ENCODE results near the gene THOC5.
"Not testable (repeated sequence)": the region's sequence is repeated elsewhere in the genome, so short reads cannot be mapped to it uniquely, and the experiment has no call there.

Gene THOC5

DNA sequence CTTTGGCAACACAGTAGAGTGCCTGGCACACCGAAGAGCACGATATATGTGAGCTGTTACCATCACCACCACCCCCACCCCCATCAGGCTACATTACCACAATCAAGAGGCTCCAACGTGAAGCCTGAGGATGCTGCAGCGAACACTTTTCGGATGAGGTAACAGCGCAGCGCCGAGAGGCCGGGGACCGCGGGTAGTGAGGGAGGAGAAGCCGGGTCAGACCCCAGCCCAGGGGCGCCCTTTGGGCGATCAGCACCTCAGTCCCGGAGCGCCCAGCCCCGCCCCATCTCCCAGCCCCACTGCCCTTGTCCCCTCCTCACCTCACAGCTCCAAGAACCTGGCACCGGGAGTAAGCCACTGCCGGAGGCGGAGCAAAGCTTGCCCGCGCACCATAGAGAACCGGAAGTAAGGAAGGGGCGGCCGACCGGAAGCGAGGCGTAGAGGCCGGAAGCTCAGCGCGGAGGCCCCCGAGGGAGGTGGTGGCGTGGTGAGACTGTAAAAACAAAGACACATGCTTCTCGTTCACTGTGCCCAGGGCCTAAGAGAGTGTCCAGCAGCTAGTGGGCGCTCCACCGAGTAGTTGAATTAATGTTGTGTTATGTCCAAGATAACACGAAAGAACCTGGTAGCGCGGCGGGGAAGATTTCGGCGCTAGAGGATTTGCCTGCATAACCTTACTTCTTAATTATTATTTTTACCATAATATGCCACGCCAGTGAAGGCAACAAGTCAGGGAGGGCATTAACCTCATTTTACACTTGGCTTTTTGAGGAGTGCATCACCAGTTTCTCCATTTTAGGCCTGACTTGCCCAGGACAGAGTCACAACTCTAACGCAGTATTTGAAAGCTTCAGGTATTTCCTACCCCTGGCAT is at the start of gene THOC5:
TSS of gene THOC5 (minus strand) at position 407 of the 874 bp plus-strand sequence. CDS start 4,610 bp downstream, outside the sequence.
- Histone ChIP-seq H3K9ac (ENCODE audit: low read length in 2 of 2) (peak within 1 kb of the TSS; percentile 77 to 89), H3K4me1 (ENCODE audit: control insufficient read depth, insufficient read depth, low read length) (peaks cover 11% of the 10 kb centered on the region), H3K27me3 (ENCODE audit: control insufficient read depth in 1 of 2, insufficient read depth in 2 of 2, low read length in 2 of 2) (no peaks in the 10 kb centered on the region), H3K4me3 (ENCODE audit: low read length in 2 of 2) (peak within 1 kb of the TSS; percentile 88 to 94), H3K36me3 (ENCODE audit: control insufficient read depth in 2 of 2, insufficient read depth in 2 of 2, low read length in 2 of 2) (peaks cover 16 to 17% of the 10 kb centered on the region in 2 donors), H3K9me3 (ENCODE audit: control insufficient read depth in 2 of 2, low read length in 2 of 2) (no peaks in the 10 kb centered on the region), H3K27ac (ENCODE audit: low read length) (peak within 1 kb of the TSS; percentile 79)

DNA sequence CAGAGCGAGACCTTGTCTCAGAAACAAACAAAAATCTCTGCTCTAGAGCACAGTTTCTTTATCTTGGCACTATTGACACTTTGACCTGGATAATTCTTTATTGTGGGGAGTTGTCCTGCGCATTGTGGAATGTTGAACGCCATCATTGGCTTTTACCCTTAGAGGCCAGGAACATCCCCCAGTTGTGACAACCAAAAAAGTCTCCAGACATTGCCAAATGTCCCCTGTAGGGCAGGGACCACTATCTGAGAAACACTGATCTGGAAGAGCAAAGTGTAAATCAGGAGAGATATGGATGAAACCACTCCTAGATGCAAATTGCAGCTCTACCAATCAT is 45.1 kb upstream of the THOC5 start:
- Histone ChIP-seq H3K9me3 (ENCODE audit: control insufficient read depth in 2 of 2, low read length in 2 of 2) (no peaks in the 10 kb centered on the region), H3K4me3 (ENCODE audit: low read length in 2 of 2) (no peak overlapping the region), H3K27ac (ENCODE audit: low read length) (no peak overlapping the region), H3K27me3 (ENCODE audit: control insufficient read depth in 1 of 2, insufficient read depth in 2 of 2, low read length in 2 of 2) (no peaks in the 10 kb centered on the region), H3K4me1 (ENCODE audit: control insufficient read depth, insufficient read depth, low read length) (no peaks in the 10 kb centered on the region), H3K36me3 (ENCODE audit: control insufficient read depth in 2 of 2, insufficient read depth in 2 of 2, low read length in 2 of 2) (no peaks in the 10 kb centered on the region), H3K9ac (ENCODE audit: low read length in 2 of 2) (no peak overlapping the region)

DNA sequence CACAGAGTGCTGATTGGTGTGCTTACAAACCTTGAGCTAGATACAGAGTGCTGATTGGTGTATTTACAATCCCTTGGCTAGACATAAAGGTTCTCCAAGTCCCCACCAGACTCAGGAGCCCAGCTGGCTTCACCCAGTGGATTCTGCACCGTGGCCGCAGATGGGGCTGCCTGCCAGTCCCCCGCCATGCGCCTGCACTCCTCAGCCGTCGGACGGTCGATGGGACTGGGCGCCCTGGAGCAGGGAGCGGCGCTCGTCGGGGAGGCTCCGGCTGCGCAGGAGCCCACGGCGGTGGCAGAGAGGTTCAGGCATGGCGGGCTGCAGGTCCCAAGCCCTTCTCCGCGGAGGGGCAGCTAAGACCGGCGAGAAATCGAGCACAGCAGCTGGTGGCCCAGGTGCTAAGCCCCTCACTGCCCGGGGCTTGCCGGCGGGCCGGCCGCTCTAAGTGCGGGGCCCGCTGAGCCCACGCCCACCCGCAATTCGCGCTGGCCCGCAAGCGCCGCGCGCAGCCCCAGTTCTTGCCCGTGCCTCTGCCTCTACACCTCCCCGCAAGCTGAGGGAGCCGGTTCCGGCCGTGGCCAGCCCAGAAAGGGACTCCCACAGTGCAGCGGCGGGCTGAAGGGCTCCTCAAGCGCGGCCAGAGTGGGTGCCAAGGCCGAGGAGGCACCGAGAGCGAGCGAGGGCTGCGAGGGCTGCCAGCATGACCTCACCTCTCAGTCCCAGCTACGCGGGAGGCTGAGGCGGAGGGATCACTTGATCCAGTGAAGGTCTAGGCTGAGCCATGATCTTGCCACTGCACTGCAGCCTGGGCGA is 44.5 kb upstream of the THOC5 start:
- H3K27ac ChIP-seq (ENCODE audit: low read length); H3K9ac ChIP-seq (ENCODE audit: low read length in 2 of 2); H3K4me3 ChIP-seq (ENCODE audit: low read length in 2 of 2): not testable (repeated sequence)

DNA sequence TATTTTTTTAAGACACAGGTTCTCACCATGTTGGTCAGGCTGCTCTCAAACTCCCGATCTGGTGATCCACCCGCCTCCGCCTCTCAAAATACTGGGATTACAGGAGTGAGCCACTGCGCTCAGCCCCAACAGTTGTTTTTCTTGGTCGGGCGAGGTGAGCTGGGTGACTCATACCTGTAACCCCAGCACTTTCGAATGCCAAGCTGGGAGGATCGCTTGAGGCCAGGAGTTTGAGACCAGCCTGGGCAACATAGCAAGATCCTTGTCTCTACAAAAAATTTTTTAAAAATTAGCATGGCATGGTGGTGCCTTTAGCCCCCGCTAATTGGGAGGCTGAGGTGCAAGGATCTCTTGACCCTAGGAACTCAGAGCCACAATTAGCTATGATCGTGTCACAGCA is 42.9 kb upstream of the THOC5 start:
- Histone ChIP-seq H3K4me3 (ENCODE audit: low read length in 2 of 2) (no peak overlapping the region), H3K9me3 (ENCODE audit: control insufficient read depth in 2 of 2, low read length in 2 of 2) (no peaks in the 10 kb centered on the region), H3K27me3 (ENCODE audit: control insufficient read depth in 1 of 2, insufficient read depth in 2 of 2, low read length in 2 of 2) (no peaks in the 10 kb centered on the region), H3K27ac (ENCODE audit: low read length) (no peak overlapping the region), H3K9ac (ENCODE audit: low read length in 2 of 2) (no peak overlapping the region), H3K36me3 (ENCODE audit: control insufficient read depth in 2 of 2, insufficient read depth in 2 of 2, low read length in 2 of 2) (no peaks in the 10 kb centered on the region), H3K4me1 (ENCODE audit: control insufficient read depth, insufficient read depth, low read length) (no peaks in the 10 kb centered on the region)

More for the DNA sequence above, 44.5 kb upstream of the THOC5 start:
- H3K9me3 ChIP-seq (ENCODE audit: control insufficient read depth in 2 of 2, low read length in 2 of 2); H3K4me1 ChIP-seq (ENCODE audit: control insufficient read depth, insufficient read depth, low read length); H3K27me3 ChIP-seq (ENCODE audit: control insufficient read depth in 1 of 2, insufficient read depth in 2 of 2, low read length in 2 of 2); H3K36me3 ChIP-seq (ENCODE audit: control insufficient read depth in 2 of 2, insufficient read depth in 2 of 2, low read length in 2 of 2): not testable (repeated sequence)

DNA sequence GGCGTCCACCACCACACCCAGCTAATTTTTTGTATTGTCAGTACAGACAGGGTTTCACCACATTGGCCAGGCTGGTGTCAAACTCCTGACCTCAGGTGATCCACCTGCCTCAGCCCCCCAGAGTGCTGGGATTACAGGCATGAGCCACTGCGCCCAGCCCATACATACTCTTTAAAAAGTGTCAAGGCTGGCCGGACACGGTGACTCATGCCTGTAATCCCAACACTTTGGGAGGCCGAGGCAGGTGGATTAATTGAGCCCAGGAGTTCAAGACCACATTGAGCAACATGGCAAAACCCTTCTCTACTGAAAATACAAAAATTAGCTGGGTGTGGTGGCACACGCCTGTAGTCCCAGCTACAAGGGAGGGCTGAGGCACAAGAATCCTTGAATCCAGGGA is 40.9 kb upstream of the THOC5 start:
- not testable (repeated sequence) for H3K4me3 ChIP-seq (ENCODE audit: low read length in 2 of 2); H3K4me1 ChIP-seq (ENCODE audit: control insufficient read depth, insufficient read depth, low read length); H3K27me3 ChIP-seq (ENCODE audit: control insufficient read depth in 1 of 2, insufficient read depth in 2 of 2, low read length in 2 of 2); H3K36me3 ChIP-seq (ENCODE audit: control insufficient read depth in 2 of 2, insufficient read depth in 2 of 2, low read length in 2 of 2); H3K9me3 ChIP-seq (ENCODE audit: control insufficient read depth in 2 of 2, low read length in 2 of 2); H3K9ac ChIP-seq (ENCODE audit: low read length in 2 of 2); H3K27ac ChIP-seq (ENCODE audit: low read length)

DNA sequence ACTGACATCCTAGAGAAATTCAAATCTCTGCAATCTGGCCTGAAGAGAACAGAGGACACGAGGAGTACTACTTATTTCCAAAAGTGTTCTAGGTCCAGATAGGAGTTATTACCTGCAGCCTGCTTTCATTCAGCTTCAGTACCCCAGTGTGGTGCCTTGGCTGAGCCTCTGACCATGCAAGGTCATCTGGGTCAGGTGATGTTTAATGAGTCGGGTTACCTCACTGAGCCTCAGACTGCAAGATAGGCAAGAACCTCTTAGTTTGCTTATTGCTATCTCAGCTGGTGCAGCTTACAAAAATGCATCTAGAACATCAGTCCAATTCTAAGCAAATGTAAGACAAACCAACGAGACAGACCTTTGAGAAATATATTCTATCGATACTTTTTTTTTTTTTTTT is 40.4 kb upstream of the THOC5 start:
- H3K4me3 ChIP-seq (ENCODE audit: low read length in 2 of 2) = no peak overlapping the region
- H3K27me3 ChIP-seq (ENCODE audit: control insufficient read depth in 1 of 2, insufficient read depth in 2 of 2, low read length in 2 of 2) = no peaks in the 10 kb centered on the region
- H3K9me3 ChIP-seq (ENCODE audit: control insufficient read depth in 2 of 2, low read length in 2 of 2) = no peaks in the 10 kb centered on the region
- no peak overlapping the region for H3K27ac ChIP-seq (ENCODE audit: low read length)
- no peak overlapping the region for H3K9ac ChIP-seq (ENCODE audit: low read length in 2 of 2)
- no peaks in the 10 kb centered on the region for H3K4me1 ChIP-seq (ENCODE audit: control insufficient read depth, insufficient read depth, low read length)
- H3K36me3 ChIP-seq (ENCODE audit: control insufficient read depth in 2 of 2, insufficient read depth in 2 of 2, low read length in 2 of 2) = no peaks in the 10 kb centered on the region

DNA sequence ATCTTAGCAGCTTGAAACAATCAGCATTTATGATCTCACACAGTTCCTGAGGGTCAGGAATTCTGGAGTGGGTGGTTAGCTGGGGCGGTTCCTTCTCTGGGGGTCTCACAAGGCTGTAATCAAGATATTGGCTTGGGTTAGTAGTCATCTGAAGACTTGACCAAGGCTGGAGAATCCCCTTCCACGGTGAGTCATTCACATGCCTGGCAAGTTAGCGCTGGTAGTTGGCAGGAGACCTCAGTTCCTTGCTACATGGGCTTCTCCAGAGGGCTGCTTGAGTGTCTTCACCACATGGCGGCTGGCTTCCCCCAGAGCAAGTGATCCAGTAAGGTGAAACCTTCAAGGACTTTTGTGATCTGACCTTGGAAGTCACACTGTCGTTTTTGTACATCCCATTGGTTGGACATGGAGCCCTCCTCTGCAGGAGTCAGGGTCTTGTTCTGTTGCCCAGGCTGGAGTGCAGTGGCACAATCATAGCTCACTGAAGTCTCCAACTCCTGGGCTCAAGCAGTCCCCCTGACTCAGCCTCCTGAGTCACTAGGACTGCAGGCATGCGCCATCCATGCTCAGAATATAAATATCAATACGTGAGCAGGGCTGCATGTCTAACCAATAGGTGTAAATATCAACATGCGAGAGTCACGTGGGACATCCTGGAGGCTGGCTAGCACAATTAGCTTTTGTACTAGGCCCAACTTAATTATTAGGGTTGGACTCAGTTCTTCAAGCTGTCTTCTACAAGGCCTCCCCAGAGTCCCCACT is 34.6 kb upstream of the THOC5 start:
- Histone ChIP-seq H3K9me3 (ENCODE audit: control insufficient read depth in 2 of 2, low read length in 2 of 2) (no peaks in the 10 kb centered on the region), H3K4me1 (ENCODE audit: control insufficient read depth, insufficient read depth, low read length) (no peaks in the 10 kb centered on the region), H3K36me3 (ENCODE audit: control insufficient read depth in 2 of 2, insufficient read depth in 2 of 2, low read length in 2 of 2) (no peaks in the 10 kb centered on the region), H3K27me3 (ENCODE audit: control insufficient read depth in 1 of 2, insufficient read depth in 2 of 2, low read length in 2 of 2) (no peaks in the 10 kb centered on the region), H3K27ac (ENCODE audit: low read length) (no peak overlapping the region), H3K4me3 (ENCODE audit: low read length in 2 of 2) (no peak overlapping the region), H3K9ac (ENCODE audit: low read length in 2 of 2) (no peak overlapping the region)

DNA sequence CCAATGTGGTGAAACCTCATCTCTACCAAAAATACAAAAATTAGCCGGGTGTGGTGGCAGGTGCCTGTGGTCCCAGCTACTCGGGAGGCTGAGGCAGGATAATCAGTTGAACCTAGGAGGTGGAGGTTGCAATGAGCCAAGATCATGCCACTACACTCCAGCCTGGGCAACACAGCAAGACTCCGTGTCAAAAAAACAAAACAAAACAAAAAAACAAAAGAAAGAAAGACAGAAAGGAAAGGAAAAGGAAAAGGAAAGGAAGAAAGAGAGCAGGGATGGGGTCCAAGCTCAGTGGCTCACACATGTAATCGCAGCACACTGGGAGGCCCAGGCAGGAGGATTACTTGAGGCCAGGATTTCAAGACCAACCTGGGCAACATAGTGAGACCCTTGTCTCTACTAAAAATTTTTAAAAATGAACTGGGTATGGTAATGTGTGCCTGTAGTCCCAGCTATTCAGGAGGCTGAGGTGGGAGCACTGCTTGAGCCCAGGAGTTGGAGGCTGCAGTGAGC is 32.7 kb upstream of the THOC5 start:
- not testable (repeated sequence) for H3K36me3 ChIP-seq (ENCODE audit: control insufficient read depth in 2 of 2, insufficient read depth in 2 of 2, low read length in 2 of 2); H3K4me1 ChIP-seq (ENCODE audit: control insufficient read depth, insufficient read depth, low read length); H3K27me3 ChIP-seq (ENCODE audit: control insufficient read depth in 1 of 2, insufficient read depth in 2 of 2, low read length in 2 of 2); H3K9ac ChIP-seq (ENCODE audit: low read length in 2 of 2); H3K9me3 ChIP-seq (ENCODE audit: control insufficient read depth in 2 of 2, low read length in 2 of 2); H3K4me3 ChIP-seq (ENCODE audit: low read length in 2 of 2); H3K27ac ChIP-seq (ENCODE audit: low read length)

DNA sequence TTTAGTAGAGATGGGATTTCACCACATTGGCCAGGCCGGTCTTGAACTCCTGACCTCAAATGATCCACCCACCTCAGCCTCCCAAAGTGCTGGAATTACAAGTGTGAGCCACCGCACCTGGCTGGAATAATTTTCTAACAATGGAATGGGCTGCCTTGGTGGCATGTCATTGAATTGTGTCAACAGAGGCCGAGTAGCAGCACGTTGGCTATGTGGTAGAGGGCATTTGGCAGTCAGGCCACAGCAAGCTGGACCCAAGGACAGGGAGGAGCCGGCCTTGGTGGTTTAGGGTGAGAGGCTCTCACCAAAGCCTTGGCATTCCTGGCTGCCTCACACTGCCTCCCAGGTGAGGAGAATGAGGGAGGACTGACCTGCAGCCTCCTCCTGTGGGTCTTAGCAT is 31.4 kb upstream of the THOC5 start:
- H3K9me3 ChIP-seq (ENCODE audit: control insufficient read depth in 2 of 2, low read length in 2 of 2) = no peaks in the 10 kb centered on the region

DNA sequence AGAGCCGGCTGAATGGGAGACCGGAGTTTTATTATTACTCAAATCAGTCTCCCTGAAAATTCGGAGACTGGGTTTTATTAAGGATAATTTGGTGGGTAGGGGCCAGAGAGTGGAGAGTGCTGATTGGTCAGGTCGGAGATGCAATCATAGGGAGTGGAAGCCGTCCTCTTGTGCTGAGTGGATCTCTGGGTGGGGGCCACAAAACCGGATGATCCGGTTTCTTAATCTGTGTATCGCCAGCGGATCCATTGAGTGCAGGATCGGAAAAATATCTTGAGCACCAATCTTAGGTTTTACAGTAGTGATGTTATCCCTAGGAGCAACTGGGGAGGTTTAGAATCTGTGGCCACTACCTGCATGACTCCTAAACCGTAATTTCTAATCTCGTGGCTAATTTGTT is 28.2 kb upstream of the THOC5 start:
- no peaks in the 10 kb centered on the region for H3K27me3 ChIP-seq (ENCODE audit: control insufficient read depth in 1 of 2, insufficient read depth in 2 of 2, low read length in 2 of 2)
- peak overlapping the region; percentile 35 to 74 for H3K4me3 ChIP-seq (ENCODE audit: low read length in 2 of 2)
- no peak overlapping the region for H3K27ac ChIP-seq (ENCODE audit: low read length)
- H3K36me3 ChIP-seq (ENCODE audit: control insufficient read depth in 2 of 2, insufficient read depth in 2 of 2, low read length in 2 of 2) = no peaks in the 10 kb centered on the region
- H3K9ac ChIP-seq (ENCODE audit: low read length in 2 of 2) = no peak overlapping the region
- no peaks in the 10 kb centered on the region for H3K9me3 ChIP-seq (ENCODE audit: control insufficient read depth in 2 of 2, low read length in 2 of 2)
- H3K4me1 ChIP-seq (ENCODE audit: control insufficient read depth, insufficient read depth, low read length) = peaks cover 4% of the 10 kb centered on the region

More for the DNA sequence above, 31.4 kb upstream of the THOC5 start:
- Histone ChIP-seq H3K9ac (ENCODE audit: low read length in 2 of 2) (no peak overlapping the region), H3K27me3 (ENCODE audit: control insufficient read depth in 1 of 2, insufficient read depth in 2 of 2, low read length in 2 of 2) (no peaks in the 10 kb centered on the region), H3K4me3 (ENCODE audit: low read length in 2 of 2) (no peak overlapping the region), H3K27ac (ENCODE audit: low read length) (no peak overlapping the region), H3K4me1 (ENCODE audit: control insufficient read depth, insufficient read depth, low read length) (peaks cover 4% of the 10 kb centered on the region), H3K36me3 (ENCODE audit: control insufficient read depth in 2 of 2, insufficient read depth in 2 of 2, low read length in 2 of 2) (no peaks in the 10 kb centered on the region)

All from stomach smooth muscle (tissue), 2 donors.